OCI-LY7 (cell line): ENCODE data around the gene PACSIN2. TPM values are rescaled to one million over a fixed set of nuclear protein-coding genes. Genes with fewer than 3 reads are reported as not detected.
A peak's percentile ranks its signal among the peaks of the same experiment; 100 is the strongest.

Source experiments
- BruUV-seq: library from RNA; stranded (reverse); fragments of 400-500 nt; replicated peaks from 2 replicates; lab custom pipeline; 2021; lab: Mats Ljungman, UMichigan
- CTCF ChIA-PET: fragments of 300-600 bp; sonication (Branson Sonifier 250); formaldehyde crosslinking; loops from one replicate; lab custom pipeline; 2022; ENCODE audit warnings: antibody characterized with exemption; ENCODE audit not compliant: unreplicated experiment; lab: Charles Lee
- POLR2A ChIA-PET: fragments of 300-600 bp; sonication (Branson Sonifier 250); formaldehyde crosslinking; loops from one replicate; lab custom pipeline; 2022; ENCODE audit warnings: antibody characterized with exemption; lab: Charles Lee
- DNase-seq: peaks from one replicate; pipeline ENCODE4 v3.0.0-alpha.2; 2015; ENCODE audit warnings: low spot score
- H2AFZ ChIP-seq: fragments of 200-600 bp; sonication (generic), shearing (Covaris generic); 2 replicates; pipeline ENCODE4 v1.6.1; 2014; ENCODE audit warnings: mild to moderate bottlenecking, antibody characterized with exemption, low read length, moderate library complexity
- H3K27ac ChIP-seq: fragments of 200-600 bp; sonication (generic); 2 replicates; pipeline ENCODE4 v1.5.1; 2014; ENCODE audit warnings: mixed run types, low read depth, mild to moderate bottlenecking, moderate library complexity, low read length, inconsistent platforms; ENCODE audit not compliant: poor library complexity, severe bottlenecking
- H3K36me3 ChIP-seq: fragments of 200-600 bp; sonication (generic); 2 replicates; pipeline ENCODE4 v1.6.1; 2014; ENCODE audit warnings: mild to moderate bottlenecking, antibody characterized with exemption, low read length, moderate library complexity, mixed read lengths; ENCODE audit not compliant: insufficient read depth
- H3K4me1 ChIP-seq: fragments of 200-600 bp; sonication (generic); 2 replicates; pipeline ENCODE4 v1.5.1; 2014; ENCODE audit warnings: mild to moderate bottlenecking, low read length; ENCODE audit not compliant: insufficient read depth, poor library complexity, severe bottlenecking
- H3K4me2 ChIP-seq: fragments of 200-600 bp; sonication (generic); 2 replicates; pipeline ENCODE4 v1.6.1; 2014; ENCODE audit warnings: mild to moderate bottlenecking, low read length
- H3K4me3 ChIP-seq: fragments of 200-600 bp; sonication (generic); 2 replicates; pipeline ENCODE4 v1.5.1; 2014; ENCODE audit warnings: mild to moderate bottlenecking, low read depth, low read length; ENCODE audit not compliant: poor library complexity, severe bottlenecking
- H3K79me2 ChIP-seq: fragments of 200-600 bp; sonication (generic); 2 replicates; pipeline ENCODE4 v1.6.1; 2016; ENCODE audit warnings: low read depth, mild to moderate bottlenecking, low read length, moderate library complexity, mixed read lengths; ENCODE audit not compliant: insufficient read depth
- H3K9me2 ChIP-seq: fragments of 200-600 bp; sonication (generic); 2 replicates; pipeline ENCODE4 v1.6.1; 2016; ENCODE audit warnings: mild to moderate bottlenecking, low read length, mixed read lengths; ENCODE audit not compliant: insufficient read depth
- H3K9me3 ChIP-seq: fragments of 200-600 bp; sonication (generic); 2 replicates; pipeline ENCODE4 v1.6.1; 2014; ENCODE audit warnings: mild to moderate bottlenecking, mixed run types, low read length, mixed read lengths
- H4K20me1 ChIP-seq: fragments of 200-600 bp; sonication (generic); 2 replicates; pipeline ENCODE4 v1.6.1; 2014; ENCODE audit warnings: mild to moderate bottlenecking, antibody characterized with exemption, low read length, moderate library complexity, mixed read lengths; ENCODE audit not compliant: insufficient read depth
- CTCF ChIP-seq: fragments of 200-600 bp; sonication (generic); conservative IDR thresholded peaks from 2 replicates; pipeline ENCODE4 v1.5.1; 2014; ENCODE audit warnings: mild to moderate bottlenecking, antibody characterized with exemption, low read length, moderate library complexity, mixed read lengths
- EZH2phosphoT487 ChIP-seq: fragments of 200-600 bp; sonication (generic); IDR thresholded peaks from 2 replicates; pipeline ENCODE4 v1.6.1; 2018; ENCODE audit warnings: low read depth, borderline replicate concordance, mild to moderate bottlenecking, mixed run types, antibody characterized with exemption, low read length, moderate library complexity, mixed read lengths
- intact Hi-C: fragments of 100-400 bp; cut with micrococcal nuclease; formaldehyde crosslinking; loops from one replicate; pipeline ENCODE4 v1.10.0; 2022; ENCODE audit not compliant: unreplicated experiment
- total RNA-seq, 2 experiments: library from RNA; depleted of rRNA in 1 of 2; stranded (reverse); fragments of >200 nt in 1 of 2; shearing (Covaris generic) in 1 of 2; gene quantifications; 2 replicates each; pipeline ENCODE4 v1.2.3, GENCODE V29; 2014 to 2022

The PACSIN2 gene
- total RNA-seq, 2 experiments from 2014 or later, result 25.4 to 41.7 TPM

- intact Hi-C loops, result loop anchor here (5.0 kb wide), 1 partner anchor 229 kb away; the partner anchor contains the start of gene TTLL1
- TF ChIP-seq EZH2phosphoT487, result no peak
- TF ChIP-seq CTCF, result no peak
- POLR2A ChIA-PET, result interaction anchor here (0.9 kb wide), 1 partner anchor 14 kb away, joined by 3 read pairs; no protein-coding TSS in a partner anchor
- Histone ChIP-seq H3K79me2 (peaks cover 8% of the 10 kb centered on the region; the same call in 1 of the 2 replicates), H3K4me1 (peaks cover 21% of the 10 kb centered on the region), H3K9me3 (no peaks in the 10 kb centered on the region), H3K27ac (no peak overlapping the region), H2AFZ (no peak overlapping the region; the same call in 1 of the 2 replicates), H4K20me1 (no peaks in the 10 kb centered on the region), H3K36me3 (no peaks in the 10 kb centered on the region; the same call in 1 of the 2 replicates), H3K9me2 (no peaks in the 10 kb centered on the region), H3K4me2 (no peak overlapping the region), H3K4me3 (no peak overlapping the region)
- no TSS peak for BruUV-seq
- CTCF ChIA-PET, result interaction anchor here (2.9 kb wide), 1 partner anchor 10 kb away, joined by 11 read pairs; no protein-coding TSS in a partner anchor
- DNase-seq, result no peak
Measured at GRCh38 chr22:42857845-42858481, 157.0 kb downstream of the PACSIN2 start.

- Histone ChIP-seq H3K4me3 (peak within 1 kb of the TSS; percentile 74), H4K20me1 (no peaks in the 10 kb centered on the region), H3K9me3 (no peaks in the 10 kb centered on the region), H3K9me2 (no peaks in the 10 kb centered on the region), H3K36me3 (no peaks in the 10 kb centered on the region; the same call in 1 of the 2 replicates), H3K4me2 (peak within 1 kb of the TSS; percentile 86), H3K79me2 (peaks cover 8% of the 10 kb centered on the region; the same call in 1 of the 2 replicates), H3K4me1 (peaks cover 21% of the 10 kb centered on the region), H2AFZ (peak within 1 kb of the TSS; percentile 80), H3K27ac (peak within 1 kb of the TSS; percentile 28)
- intact Hi-C loops, result loop anchor here (5.0 kb wide), 1 partner anchor 230 kb away; the partner anchor contains the start of gene TTLL1
- no peak for TF ChIP-seq CTCF
- TF ChIP-seq EZH2phosphoT487, result no peak
- no TSS peak for BruUV-seq
- ChIA-PET POLR2A (interaction anchor here (0.6 to 1.2 kb wide), 4 partner anchors 13 to 458 kb away, joined by 3 to 4 read pairs (median 3); no protein-coding TSS in a partner anchor), CTCF (interaction anchor here (2.9 kb wide), 1 partner anchor 11 kb away, joined by 11 read pairs; no protein-coding TSS in a partner anchor)
- peak; percentile 92 for DNase-seq
Measured at GRCh38 chr22:42856865-42857704, 157.9 kb downstream of the PACSIN2 start, which contains the start of gene ARFGAP3. Gene ARFGAP3, minus strand, starts transcription at chr22:42857273. Its CDS starts 91 bp downstream, at chr22:42857182.
